Skeletal muscle satellite cell (primary cell): Measurements from ENCODE around the gene ELP2.

Source experiments
- H3K27me3 ChIP-seq: 2 replicates; pipeline ENCODE4 v1.7.0; 2013; ENCODE audit warnings: low read length; ENCODE audit not compliant: control insufficient read depth, insufficient read depth
- H3K36me3 ChIP-seq: 2 replicates; pipeline ENCODE4 v1.7.0; 2013; ENCODE audit warnings: mild to moderate bottlenecking, control low read depth, low read length; ENCODE audit not compliant: insufficient read depth
- H3K4me1 ChIP-seq: 2 replicates; pipeline ENCODE4 v1.7.0; 2013; ENCODE audit warnings: low read length; ENCODE audit not compliant: control insufficient read depth, insufficient read depth
- H3K4me2 ChIP-seq: 2 replicates; pipeline ENCODE4 v1.7.0; 2013; ENCODE audit warnings: mild to moderate bottlenecking, low read length
- H3K4me3 ChIP-seq: 2 replicates; pipeline ENCODE4 v1.7.0; 2013; ENCODE audit warnings: low read length
- H3K9ac ChIP-seq: 2 replicates; pipeline ENCODE4 v1.7.0; 2013; ENCODE audit warnings: mild to moderate bottlenecking, low read depth, low read length, moderate library complexity
- H3K9me3 ChIP-seq: replicated peaks from 2 replicates; pipeline ENCODE4 v1.7.0; 2013; ENCODE audit warnings: mild to moderate bottlenecking, control low read depth, low read length

Gene ELP2

DNA sequence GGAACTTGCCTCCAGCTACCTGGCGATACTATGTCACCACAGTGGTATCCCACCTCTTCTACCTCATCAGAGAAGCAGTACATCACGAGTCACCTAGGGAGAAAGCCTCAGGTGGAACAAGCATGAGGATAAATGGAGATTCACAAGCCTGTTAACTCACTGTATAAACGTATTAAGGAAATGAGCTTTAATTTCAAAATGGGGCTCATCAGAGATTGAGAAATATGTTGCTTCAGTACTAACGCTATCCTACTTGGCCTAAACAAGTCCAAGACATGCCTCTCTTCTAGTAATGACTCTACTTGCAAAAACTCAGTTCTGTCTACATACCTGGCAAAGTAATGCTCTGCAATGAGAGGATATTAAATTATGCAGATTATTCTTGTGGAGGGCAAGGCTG is 4.9 kb upstream of the ELP2 start:
- H3K36me3 ChIP-seq, result peaks cover 28% of the 10 kb centered on the region
- H3K4me1 ChIP-seq, result peaks cover 5% of the 10 kb centered on the region
- no peaks in the 10 kb centered on the region for H3K9me3 ChIP-seq
- no peaks in the 10 kb centered on the region for H3K27me3 ChIP-seq
- H3K9ac ChIP-seq, result no peak overlapping the region
- H3K4me2 ChIP-seq, result no peak overlapping the region
- H3K4me3 ChIP-seq, result no peak overlapping the region

DNA sequence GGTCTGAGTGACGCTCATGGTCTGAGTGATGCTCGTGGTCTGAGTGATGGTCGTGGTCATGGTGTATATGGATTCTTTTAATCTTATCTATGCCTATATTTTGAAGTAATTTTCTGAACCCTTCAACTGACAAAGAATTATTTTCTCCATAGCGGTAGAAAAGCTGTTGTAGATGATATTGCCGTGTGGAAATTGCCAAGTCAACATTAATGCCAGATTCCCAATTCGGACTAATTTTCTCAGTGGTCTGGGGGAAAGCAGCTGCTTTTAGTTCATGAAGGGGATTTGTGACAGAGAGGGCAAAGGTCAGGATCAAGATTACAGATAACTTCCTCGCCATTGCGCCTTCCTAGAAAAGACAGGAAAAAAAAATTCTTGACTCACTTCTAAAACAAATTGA is 3.0 kb upstream of the ELP2 start:
- H3K4me3 ChIP-seq, result no peak overlapping the region
- no peak overlapping the region for H3K9ac ChIP-seq
- no peaks in the 10 kb centered on the region for H3K9me3 ChIP-seq
- peaks cover 12% of the 10 kb centered on the region for H3K4me1 ChIP-seq
- no peaks in the 10 kb centered on the region for H3K27me3 ChIP-seq
- peaks cover 24% of the 10 kb centered on the region for H3K36me3 ChIP-seq
- H3K4me2 ChIP-seq, result no peak overlapping the region

DNA sequence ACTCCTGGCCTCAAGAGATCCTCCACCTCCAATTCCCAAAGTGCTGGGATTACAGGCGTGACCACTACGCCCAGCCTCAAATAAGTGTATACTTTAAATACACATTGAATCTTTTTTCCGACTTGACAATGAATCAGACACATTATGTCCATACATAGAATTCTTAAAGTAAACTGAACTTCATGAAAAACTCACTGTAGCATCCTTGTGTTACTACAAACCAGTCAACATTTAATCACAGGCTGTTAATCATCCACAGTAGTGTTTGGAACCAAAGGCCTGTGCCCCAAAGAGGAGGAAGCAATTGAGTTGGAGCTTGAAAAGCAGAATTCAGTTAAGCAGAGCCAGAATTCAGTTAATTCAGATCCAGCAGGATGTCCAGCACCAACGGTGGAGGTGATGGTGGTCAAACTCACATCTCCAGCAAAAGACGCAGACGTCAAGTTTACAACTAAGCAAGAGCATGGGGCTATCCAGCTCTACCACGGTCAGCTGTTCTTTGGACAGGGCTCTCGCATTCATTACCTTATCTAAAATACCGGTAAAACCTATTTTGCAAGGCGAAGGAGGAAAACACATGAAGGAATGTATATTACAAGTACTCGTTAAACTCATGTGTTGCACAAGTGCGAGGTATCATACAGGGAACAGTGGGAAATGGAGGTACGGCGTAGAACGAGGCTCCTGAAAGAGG is 1.7 kb upstream of the ELP2 start:
- Histone ChIP-seq H3K9me3 (no peaks in the 10 kb centered on the region), H3K4me1 (peaks cover 12% of the 10 kb centered on the region), H3K9ac (peak overlapping the region; percentile 100), H3K36me3 (peaks cover 18% of the 10 kb centered on the region), H3K4me3 (peak overlapping the region; percentile 99), H3K4me2 (peak overlapping the region; percentile 100), H3K27me3 (no peaks in the 10 kb centered on the region)

DNA sequence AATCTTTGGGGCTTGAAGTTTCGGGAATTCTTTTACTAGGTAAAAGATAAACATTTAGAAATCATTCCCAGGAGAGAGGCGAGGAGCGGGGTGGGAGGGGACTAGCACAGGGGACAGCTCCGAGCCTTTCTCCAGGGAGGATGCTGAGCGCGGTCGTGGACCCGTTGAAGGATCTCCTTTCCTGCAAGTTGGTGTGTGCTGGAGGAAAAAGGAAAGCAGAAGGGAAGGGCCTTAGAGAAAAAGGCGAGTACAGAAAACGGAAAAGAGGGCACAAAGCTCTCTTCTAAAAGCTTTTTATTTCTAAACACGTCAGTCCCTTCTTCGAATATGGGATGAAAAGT is 1.2 kb upstream of the ELP2 start:
- peaks cover 13% of the 10 kb centered on the region for H3K36me3 ChIP-seq
- no peaks in the 10 kb centered on the region for H3K9me3 ChIP-seq
- no peaks in the 10 kb centered on the region for H3K27me3 ChIP-seq
- H3K4me1 ChIP-seq, result peaks cover 12% of the 10 kb centered on the region
- peak overlapping the region; percentile 100 for H3K4me2 ChIP-seq
- H3K4me3 ChIP-seq, result peak overlapping the region; percentile 99
- peak overlapping the region; percentile 100 for H3K9ac ChIP-seq

DNA sequence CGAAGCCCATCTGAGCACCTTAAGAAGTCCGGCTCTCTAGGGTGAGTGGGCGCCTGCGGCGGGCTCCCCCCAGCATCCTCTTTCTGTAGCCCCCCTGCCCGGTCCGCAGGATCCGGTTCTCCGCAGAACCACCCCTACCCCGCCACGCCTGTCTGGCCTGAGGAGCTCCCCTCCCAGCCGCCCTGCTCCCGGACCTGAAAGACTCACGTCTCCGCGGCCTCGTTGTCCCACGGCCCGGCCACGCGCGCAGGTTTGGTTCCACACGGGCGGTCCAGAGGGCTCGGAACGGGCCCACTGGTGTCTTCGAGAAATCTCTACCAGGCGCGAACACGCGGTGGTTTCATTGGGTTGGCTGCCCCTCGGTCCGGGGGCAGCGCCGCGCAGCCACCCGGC is 796 bp upstream of the ELP2 start:
- Histone ChIP-seq H3K4me3 (peak overlapping the region; percentile 99), H3K4me1 (peaks cover 12% of the 10 kb centered on the region), H3K9me3 (no peaks in the 10 kb centered on the region), H3K27me3 (no peaks in the 10 kb centered on the region), H3K9ac (peak overlapping the region; percentile 100), H3K36me3 (peaks cover 11% of the 10 kb centered on the region), H3K4me2 (peak overlapping the region; percentile 100)

DNA sequence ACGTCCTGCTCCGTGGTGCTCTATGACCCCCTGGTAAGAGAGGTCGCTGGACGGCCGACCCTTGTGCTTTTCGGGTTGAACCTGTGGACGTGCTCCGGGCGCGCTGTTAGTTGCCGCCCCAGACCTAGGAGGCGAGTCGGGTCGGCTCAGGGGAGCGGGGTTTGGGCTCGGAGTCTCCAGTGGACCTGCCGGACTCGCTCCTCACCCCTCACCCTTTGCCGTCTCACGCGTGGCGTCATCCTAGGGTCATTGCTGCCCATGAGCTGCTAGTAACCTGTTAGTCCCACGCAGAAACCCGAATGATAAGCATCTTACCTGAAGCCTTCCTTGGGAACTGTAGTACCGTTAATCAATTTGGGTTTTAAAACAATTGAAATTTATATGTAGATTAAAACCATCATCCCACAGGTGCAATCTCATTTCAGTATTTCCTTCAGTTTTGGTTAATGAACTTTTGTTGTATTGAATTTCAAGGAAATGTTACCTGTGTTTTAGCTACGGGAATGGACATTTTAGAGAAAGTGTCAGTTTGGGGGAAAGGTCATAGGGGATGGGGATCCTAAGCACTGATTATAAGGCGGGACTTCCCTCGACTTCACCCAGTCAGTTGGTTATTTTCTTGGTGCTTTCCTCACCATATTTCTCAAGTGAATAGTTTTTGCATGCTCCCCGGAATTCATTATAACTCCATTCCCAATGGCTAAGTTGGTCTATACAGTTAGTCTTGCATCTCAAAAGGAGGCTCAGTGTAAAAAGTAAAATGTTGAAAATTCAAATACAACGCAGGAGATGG is 536 bp downstream of the ELP2 start:
- Histone ChIP-seq H3K4me2 (peak overlapping the region; percentile 100), H3K9ac (peak overlapping the region; percentile 100), H3K4me3 (peak overlapping the region; percentile 99), H3K36me3 (peaks cover 3% of the 10 kb centered on the region), H3K9me3 (no peaks in the 10 kb centered on the region), H3K4me1 (peaks cover 12% of the 10 kb centered on the region), H3K27me3 (no peaks in the 10 kb centered on the region)

DNA sequence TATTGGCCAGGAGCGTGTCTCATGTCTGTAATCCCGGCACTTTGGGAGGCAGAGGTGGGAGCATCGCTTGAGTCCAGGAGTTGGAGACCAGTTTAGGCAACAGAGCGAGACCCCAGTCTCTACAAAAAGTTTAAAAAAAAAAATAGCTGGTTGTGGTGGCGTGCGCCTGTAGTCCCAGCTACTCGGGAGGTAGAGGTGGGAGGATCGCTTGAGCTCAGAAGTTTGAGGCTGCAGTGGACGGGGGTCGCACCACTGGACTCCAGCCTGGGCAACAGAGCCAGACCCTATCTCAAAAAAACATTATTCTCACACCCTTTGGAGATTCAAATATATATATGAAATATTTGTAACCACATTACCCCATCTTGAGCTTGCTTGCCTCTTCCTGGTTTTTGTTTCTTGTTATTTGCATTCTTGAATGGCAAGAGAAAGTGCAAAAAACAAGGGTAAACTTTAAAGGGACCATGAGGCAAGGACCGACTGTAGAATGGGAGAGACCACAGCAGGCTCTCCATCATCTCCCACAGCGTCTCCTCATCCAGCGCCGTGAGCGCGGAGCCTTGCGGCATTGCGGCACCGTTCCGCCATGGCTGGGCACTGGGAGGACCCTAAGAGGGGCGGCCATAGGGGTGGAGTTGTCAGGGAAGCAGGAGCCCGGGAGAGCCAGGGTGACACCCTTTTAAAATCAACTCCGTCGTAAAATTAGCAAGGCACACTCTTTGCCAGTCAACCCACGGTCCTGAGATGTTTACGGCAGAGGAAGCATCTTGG is 1.4 kb downstream of the ELP2 start:
- Histone ChIP-seq H3K36me3 (peaks cover 3% of the 10 kb centered on the region), H3K27me3 (no peaks in the 10 kb centered on the region), H3K4me2 (peak overlapping the region; percentile 100), H3K4me3 (peak overlapping the region; percentile 99), H3K9ac (peak overlapping the region; percentile 100), H3K4me1 (peaks cover 12% of the 10 kb centered on the region), H3K9me3 (no peaks in the 10 kb centered on the region)

DNA sequence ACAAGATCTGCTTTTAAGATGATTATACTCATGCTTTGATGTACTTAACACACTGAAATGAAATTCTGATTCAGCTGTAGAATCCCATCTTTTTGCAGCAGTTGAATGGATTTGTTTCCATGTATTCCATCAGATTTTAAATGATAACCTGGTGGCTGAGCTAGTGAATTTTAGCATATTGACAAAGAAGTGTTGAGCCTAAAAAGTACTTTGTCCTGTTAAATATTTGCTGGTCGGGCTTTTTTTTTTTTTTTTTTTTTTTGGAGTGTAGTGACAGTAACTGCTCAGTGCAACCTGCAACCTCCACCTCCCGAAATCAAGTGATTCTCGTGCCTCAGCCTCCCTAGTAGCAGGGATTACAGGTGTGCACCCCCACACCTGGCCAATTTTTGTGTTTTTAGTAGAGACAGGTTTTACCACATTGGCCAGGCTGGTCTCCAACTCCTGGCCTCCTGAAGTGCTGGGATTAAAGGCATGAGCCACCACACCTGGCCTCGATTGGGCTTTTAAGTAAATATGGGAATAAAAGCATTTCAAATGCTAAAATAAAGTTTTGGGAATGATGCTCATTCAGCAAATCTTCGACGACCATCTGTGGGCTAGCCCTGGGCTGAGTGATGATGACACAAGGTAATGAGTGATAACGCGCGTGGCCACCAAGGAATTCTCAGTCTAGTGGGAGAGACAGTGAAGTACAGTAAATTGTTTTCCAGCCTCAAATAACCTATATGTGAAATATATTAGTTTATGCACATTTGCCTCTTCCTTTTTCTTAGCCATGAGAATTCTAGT is 2.2 kb downstream of the ELP2 start:
- Histone ChIP-seq H3K9me3 (no peaks in the 10 kb centered on the region), H3K4me3 (no peak overlapping the region), H3K27me3 (no peaks in the 10 kb centered on the region), H3K36me3 (peaks cover 9% of the 10 kb centered on the region), H3K9ac (no peak overlapping the region), H3K4me1 (peaks cover 12% of the 10 kb centered on the region), H3K4me2 (peak overlapping the region; percentile 100)

DNA sequence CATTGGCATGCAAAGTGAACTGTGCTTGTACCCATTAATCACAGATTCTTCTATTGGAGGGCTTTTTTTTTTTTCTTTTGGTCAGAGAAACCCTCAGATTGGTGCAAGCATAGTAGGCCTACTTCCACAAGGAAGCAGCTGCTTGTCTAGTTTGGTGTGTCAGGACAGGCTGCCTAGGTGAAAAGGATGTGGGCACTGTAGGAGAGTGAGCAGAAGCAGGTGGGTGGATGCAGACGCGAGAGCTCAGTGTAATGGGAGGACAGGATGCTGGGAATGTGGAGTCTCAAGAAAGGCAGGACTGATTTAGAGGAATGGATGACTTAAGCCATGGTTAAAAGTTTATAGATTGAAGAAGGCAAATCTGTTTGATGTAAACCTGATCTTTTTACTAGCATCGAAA is 3.1 kb downstream of the ELP2 start:
- H3K9ac ChIP-seq, result no peak overlapping the region
- no peak overlapping the region for H3K4me2 ChIP-seq
- no peaks in the 10 kb centered on the region for H3K27me3 ChIP-seq
- H3K36me3 ChIP-seq, result peaks cover 17% of the 10 kb centered on the region
- peaks cover 12% of the 10 kb centered on the region for H3K4me1 ChIP-seq
- H3K9me3 ChIP-seq, result no peaks in the 10 kb centered on the region
- H3K4me3 ChIP-seq, result no peak overlapping the region

DNA sequence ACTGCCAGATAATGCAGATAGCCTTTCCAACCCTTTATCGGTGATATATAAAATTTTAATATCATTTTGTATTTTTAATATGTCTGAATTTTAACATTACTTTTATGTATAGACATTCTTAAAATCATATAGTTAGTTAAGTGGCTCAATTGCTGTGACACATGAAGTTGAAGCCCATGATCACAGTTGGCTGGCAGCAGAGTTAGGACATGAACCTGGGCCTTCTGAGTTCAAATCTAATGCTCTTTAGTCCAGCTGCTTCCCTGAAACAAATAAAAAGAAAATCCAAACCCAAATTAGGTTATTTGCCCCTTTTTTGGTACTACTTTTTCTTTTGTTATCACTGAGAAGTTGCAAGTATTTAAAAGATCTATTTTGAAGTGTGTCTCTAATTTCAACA is 5.6 kb downstream of the ELP2 start:
- no peak overlapping the region for H3K4me2 ChIP-seq
- peaks cover 7% of the 10 kb centered on the region for H3K4me1 ChIP-seq
- H3K27me3 ChIP-seq, result no peaks in the 10 kb centered on the region
- no peak overlapping the region for H3K9ac ChIP-seq
- no peaks in the 10 kb centered on the region for H3K9me3 ChIP-seq
- peaks cover 33% of the 10 kb centered on the region for H3K36me3 ChIP-seq
- H3K4me3 ChIP-seq, result no peak overlapping the region

DNA sequence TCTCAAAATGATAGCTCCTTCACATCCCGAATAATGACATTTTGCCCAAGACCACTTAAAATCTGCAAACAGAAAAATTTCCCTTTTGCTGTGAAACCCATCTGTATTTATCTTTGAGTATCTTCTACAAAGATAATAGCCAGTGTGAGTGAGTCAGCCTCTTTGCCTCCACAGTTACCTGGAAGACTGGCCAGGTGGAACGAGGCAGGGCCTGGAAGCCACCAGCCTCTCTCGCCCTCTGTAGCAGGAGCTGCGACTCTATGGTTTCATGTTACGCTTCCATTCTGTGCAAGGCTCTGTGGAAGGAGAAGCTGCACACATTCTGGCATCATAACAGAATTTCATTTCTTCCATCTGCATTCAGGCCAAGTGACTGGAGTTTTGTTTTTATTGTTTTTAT is 9.5 kb downstream of the ELP2 start:
- H3K4me3 ChIP-seq, result no peak overlapping the region
- H3K9me3 ChIP-seq, result no peaks in the 10 kb centered on the region
- H3K4me2 ChIP-seq, result no peak overlapping the region
- no peak overlapping the region for H3K9ac ChIP-seq
- peaks cover 53% of the 10 kb centered on the region for H3K36me3 ChIP-seq
- H3K4me1 ChIP-seq, result no peaks in the 10 kb centered on the region
- H3K27me3 ChIP-seq, result no peaks in the 10 kb centered on the region
